Thyroid gland (tissue), 4 donors: ENCODE data around the gene TMEM196. TPM values are rescaled to one million over a fixed set of nuclear protein-coding genes. Genes with fewer than 3 reads are reported as not detected.
A peak's percentile ranks its signal among the peaks of the same experiment; 100 is the strongest.

ENCODE experiments used
- DNase-seq, 2 donors: peaks; one replicate each; pipeline ENCODE4 v3.0.0-alpha.2; 2019
- H3K27ac ChIP-seq, 3 donors: fragments of 200-600 bp; sonication (generic); 1 replicate in 2 of 3; 2 replicates in 1 of 3; pipeline ENCODE4 v1.5.1; 2016 to 2019; ENCODE audit warnings: mild to moderate bottlenecking in 1 of 3, moderate library complexity in 1 of 3
- H3K27me3 ChIP-seq: fragments of 200-600 bp; sonication (generic); one replicate; pipeline ENCODE4 v1.5.1; 2019
- H3K36me3 ChIP-seq, 2 donors: fragments of 200-600 bp; sonication (generic); one replicate each; pipeline ENCODE4 v1.5.1; 2016 to 2019
- H3K4me1 ChIP-seq, 2 donors: fragments of 200-600 bp; sonication (generic); one replicate each; pipeline ENCODE4 v1.5.1; 2017 to 2019
- H3K4me3 ChIP-seq, 3 donors: fragments of 200-600 bp; sonication (generic); replicated peaks in 1 of 3; 1 replicate in 2 of 3; 2 replicates in 1 of 3; pipeline ENCODE4 v1.5.1; 2016; ENCODE audit warnings: mild to moderate bottlenecking in 1 of 3
- H3K9me3 ChIP-seq: fragments of 200-600 bp; sonication (generic); one replicate; pipeline ENCODE4 v1.5.1; 2017
- POLR2A ChIP-seq, 2 donors: fragments of 450-650 bp; IDR thresholded peaks; one replicate each; pipeline ENCODE4 v1.6.1; 2017; ENCODE audit warnings: antibody characterized with exemption in 2 of 2, mild to moderate bottlenecking in 2 of 2, moderate library complexity in 1 of 2
- WGBS, 2 donors: methylation state at CpG; one replicate each; pipeline ENCODE4 v1.1.5; 2017; 5-methylcytosine and 5-hydroxymethylcytosine counted together
- intact Hi-C: fragments of 100-400 bp; cut with DNase I; formaldehyde crosslinking; loops from one replicate; pipeline ENCODE4 v1.15.1; 2023
- total RNA-seq, 4 donors: library from RNA; depleted of rRNA; stranded (reverse); fragments of >200 nt; gene quantifications; one replicate each; pipeline ENCODE4 v1.2.3, GENCODE V29; 2016
- TF ChIP-seq, protein P1 (sequence below), 6 experiments: fragments of 200-600 bp in 3 of 6; fragments of 450-650 bp in 3 of 6; sonication (generic) in 3 of 6; IDR thresholded peaks; one replicate each; pipeline ENCODE4 v1.5.1; 2016 to 2019; ENCODE audit warnings: antibody characterized with exemption in 6 of 6, mild to moderate bottlenecking in 2 of 6, inconsistent platforms in 1 of 6, moderate library complexity in 1 of 6

The TMEM196 gene
- total RNA-seq, 4 donors from 2014 or later, result not detected

DNA sequence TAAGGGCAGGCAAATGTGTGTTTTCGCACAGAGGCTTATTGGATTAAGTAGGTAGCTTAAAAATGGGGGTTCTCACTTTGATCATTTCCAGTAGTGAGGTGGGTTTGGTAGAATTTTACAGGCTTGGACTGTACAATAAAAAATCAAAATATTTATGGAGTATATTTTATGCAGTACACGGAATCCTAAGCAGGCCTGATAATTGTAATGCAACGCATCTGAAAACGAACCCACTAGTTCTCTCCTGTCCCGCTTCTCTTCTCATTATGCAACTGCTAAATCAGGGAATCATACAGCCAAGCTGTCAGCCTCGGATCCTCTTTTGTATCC lies 64.2 kb downstream of the TMEM196 start:
- no peak for TF ChIP-seq POLR2A (IDR thresholded peaks at IDR 0.05)
- TF ChIP-seq, protein P1, sequence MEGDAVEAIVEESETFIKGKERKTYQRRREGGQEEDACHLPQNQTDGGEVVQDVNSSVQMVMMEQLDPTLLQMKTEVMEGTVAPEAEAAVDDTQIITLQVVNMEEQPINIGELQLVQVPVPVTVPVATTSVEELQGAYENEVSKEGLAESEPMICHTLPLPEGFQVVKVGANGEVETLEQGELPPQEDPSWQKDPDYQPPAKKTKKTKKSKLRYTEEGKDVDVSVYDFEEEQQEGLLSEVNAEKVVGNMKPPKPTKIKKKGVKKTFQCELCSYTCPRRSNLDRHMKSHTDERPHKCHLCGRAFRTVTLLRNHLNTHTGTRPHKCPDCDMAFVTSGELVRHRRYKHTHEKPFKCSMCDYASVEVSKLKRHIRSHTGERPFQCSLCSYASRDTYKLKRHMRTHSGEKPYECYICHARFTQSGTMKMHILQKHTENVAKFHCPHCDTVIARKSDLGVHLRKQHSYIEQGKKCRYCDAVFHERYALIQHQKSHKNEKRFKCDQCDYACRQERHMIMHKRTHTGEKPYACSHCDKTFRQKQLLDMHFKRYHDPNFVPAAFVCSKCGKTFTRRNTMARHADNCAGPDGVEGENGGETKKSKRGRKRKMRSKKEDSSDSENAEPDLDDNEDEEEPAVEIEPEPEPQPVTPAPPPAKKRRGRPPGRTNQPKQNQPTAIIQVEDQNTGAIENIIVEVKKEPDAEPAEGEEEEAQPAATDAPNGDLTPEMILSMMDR (IDR thresholded peaks at IDR 0.05), result peak in 1 of 6 experiments; percentile 8
- DNase-seq, result no peak
- Histone ChIP-seq H3K27me3 (no peaks in the 10 kb centered on the region), H3K4me3 (peak overlapping the region in 2 of 3 donors; percentile 68 to 76), H3K9me3 (no peaks in the 10 kb centered on the region), H3K27ac (peak overlapping the region in 1 of 3 donors; percentile 63), H3K4me1 (peaks cover 14 to 15% of the 10 kb centered on the region in 2 donors), H3K36me3 (no peaks in the 10 kb centered on the region)
- WGBS, 2 donors, result 62 to 68% methylated on average over 6 of the region's 6 CpGs
- intact Hi-C loops, result no loop called here

DNA sequence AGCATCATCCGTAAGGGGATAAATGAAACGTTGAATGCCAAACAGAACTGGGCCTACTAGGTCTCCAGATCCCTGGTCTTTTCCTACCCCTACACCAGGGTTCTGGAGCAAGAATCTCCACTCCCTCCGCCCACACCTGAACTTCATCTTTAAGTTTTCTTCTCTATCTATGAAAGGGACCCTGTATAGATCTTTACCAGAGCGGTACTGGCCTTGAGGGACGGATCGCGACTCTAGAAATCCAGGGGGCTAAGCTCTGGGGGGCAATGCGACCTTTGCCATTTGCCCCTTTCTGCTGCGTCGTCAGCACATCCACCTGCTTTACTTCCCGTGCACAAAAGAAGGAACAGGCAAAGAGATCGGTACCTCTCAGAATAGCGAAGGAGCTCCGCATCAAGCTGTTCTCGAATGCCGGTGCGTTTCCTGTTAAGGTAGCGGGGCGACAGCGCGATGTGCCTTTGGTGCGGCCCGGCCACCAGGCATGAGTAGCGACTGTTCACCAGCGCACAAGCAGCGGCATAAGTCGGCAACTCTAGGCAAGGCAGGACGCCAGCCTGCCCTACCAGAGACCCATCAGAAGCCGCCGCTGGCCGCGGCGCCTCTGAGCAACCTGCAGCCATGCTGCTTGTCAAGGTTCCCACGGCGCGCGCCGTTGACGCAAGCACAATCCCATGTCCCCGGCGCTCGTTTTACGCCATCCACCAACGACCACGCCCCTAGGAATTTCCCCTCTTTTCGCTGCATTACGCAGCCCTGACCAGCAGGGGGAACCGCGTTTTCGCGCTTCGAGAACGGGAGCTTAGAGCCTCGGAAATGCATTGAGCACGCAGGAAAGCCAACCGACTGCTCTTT lies 64.8 kb downstream of the TMEM196 start, which contains the start of gene POLR1F:
TSS of gene POLR1F (minus strand) at position 641 of the 852 bp plus-strand sequence. CDS start at position 620, 21 bp downstream.
- H3K9me3 ChIP-seq, result no peaks in the 10 kb centered on the region
- H3K4me3 ChIP-seq, result peak within 1 kb of the TSS; percentile 21 to 76 (median 68)
- TF ChIP-seq, protein P1 (IDR thresholded peaks at IDR 0.05), result peak; percentile 62 to 94 (median 90)
- TF ChIP-seq POLR2A (IDR thresholded peaks at IDR 0.05), result peak in 1 of 2 donors; percentile 79
- no peaks in the 10 kb centered on the region for H3K36me3 ChIP-seq
- DNase-seq, result peak; percentile 92 to 95
- WGBS, 2 donors, result 0 to 1% methylated on average over 21 to 56 of the region's 56 CpGs
- peak within 1 kb of the TSS in 2 of 3 donors; percentile 59 to 63 for H3K27ac ChIP-seq
- no peaks in the 10 kb centered on the region for H3K27me3 ChIP-seq
- peaks cover 14 to 15% of the 10 kb centered on the region in 2 donors for H3K4me1 ChIP-seq
- intact Hi-C loops, result no loop called here

DNA sequence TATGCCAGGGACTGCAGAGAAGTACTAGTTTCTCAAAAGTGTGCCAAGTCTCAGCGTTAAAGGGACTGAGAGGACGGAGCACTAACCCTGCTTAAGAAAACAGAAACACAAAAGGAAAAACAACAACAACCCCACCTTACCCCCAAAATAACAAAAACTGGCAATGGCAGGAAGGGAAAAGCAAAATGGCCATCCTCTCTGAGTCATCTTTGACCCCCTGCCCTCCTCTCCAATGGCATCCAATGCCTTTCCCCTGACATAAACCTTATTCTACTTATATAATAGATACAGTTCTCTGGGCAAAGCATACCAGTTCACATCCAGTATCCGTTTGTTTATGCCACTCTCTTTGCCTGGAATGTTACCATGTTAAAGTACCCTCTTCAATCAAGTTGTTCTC lies 66.2 kb downstream of the TMEM196 start:
- no peak overlapping the region for H3K27ac ChIP-seq
- H3K27me3 ChIP-seq, result no peaks in the 10 kb centered on the region
- H3K4me3 ChIP-seq, result no peak overlapping the region
- TF ChIP-seq POLR2A (IDR thresholded peaks at IDR 0.05), result no peak
- TF ChIP-seq, protein P1 (IDR thresholded peaks at IDR 0.05), result no peak
- H3K4me1 ChIP-seq, result peaks cover 14 to 15% of the 10 kb centered on the region in 2 donors
- no peak for DNase-seq
- 47 to 50% methylated on average over 3 of the region's 3 CpGs for WGBS, 2 donors
- intact Hi-C loops, result no loop called here
- no peaks in the 10 kb centered on the region for H3K36me3 ChIP-seq
- no peaks in the 10 kb centered on the region for H3K9me3 ChIP-seq

DNA sequence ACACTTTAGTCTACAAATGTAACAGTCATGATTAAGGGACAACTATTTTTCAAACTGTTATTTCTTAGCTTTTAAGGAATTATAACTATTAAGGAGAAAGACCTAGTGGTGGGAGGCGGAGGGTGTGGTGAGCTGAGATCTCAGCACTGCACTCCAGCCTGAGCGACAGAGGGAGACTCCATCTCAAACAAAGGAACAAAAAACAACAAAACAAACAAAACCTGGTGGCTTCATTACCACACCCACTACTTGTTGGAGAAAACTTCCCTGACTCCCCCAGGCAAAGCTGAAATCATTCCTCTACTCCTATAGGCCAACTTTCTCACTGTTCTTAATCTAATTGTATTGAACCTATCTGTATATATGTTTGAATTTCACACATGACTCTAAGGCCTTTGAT lies 67.8 kb downstream of the TMEM196 start:
- intact Hi-C loops, result no loop called here
- Histone ChIP-seq H3K27me3 (no peaks in the 10 kb centered on the region), H3K4me3 (no peak overlapping the region), H3K27ac (no peak overlapping the region), H3K36me3 (no peaks in the 10 kb centered on the region), H3K9me3 (no peaks in the 10 kb centered on the region), H3K4me1 (peaks cover 14 to 15% of the 10 kb centered on the region in 2 donors)
- TF ChIP-seq POLR2A (IDR thresholded peaks at IDR 0.05), result no peak
- TF ChIP-seq, protein P1 (IDR thresholded peaks at IDR 0.05), result no peak
- WGBS, 2 donors, result 78 to 79% methylated on average over 2 of the region's 2 CpGs
- no peak for DNase-seq

DNA sequence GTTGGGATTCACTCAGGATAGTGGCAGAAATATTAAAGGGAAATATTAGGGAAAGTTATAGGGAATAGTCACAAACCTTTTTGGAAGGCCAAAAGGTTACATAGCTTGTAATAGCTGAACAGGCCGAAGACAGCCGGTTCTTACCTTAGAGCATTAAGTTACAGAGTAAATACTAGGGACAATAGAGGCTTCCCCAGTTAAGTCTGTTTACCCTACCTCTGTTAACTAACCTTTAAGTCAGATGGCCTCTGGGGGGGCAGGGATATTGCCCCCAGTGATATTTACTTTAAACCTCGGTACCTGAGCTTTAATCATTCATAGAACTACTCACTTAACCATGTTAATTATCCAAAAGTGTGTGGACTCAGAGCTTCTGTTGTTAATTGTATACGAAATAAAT lies 71.9 kb downstream of the TMEM196 start:
- TF ChIP-seq POLR2A (IDR thresholded peaks at IDR 0.05), result no peak
- TF ChIP-seq, protein P1 (IDR thresholded peaks at IDR 0.05), result no peak
- Histone ChIP-seq H3K9me3 (no peaks in the 10 kb centered on the region), H3K36me3 (peaks cover 4 to 7% of the 10 kb centered on the region in 2 donors), H3K4me3 (no peak overlapping the region), H3K4me1 (no peaks in the 10 kb centered on the region), H3K27ac (no peak overlapping the region), H3K27me3 (no peaks in the 10 kb centered on the region)
- WGBS, 2 donors, result 67 to 82% methylated on average over 4 of the region's 4 CpGs
- DNase-seq, result no peak
- intact Hi-C loops, result no loop called here
